ENCODE measurements around the gene LRRC3B. TPM values are rescaled to one million over a fixed set of nuclear protein-coding genes. Genes with fewer than 3 reads are reported as not detected.
"Not testable (repeated sequence)": the region's sequence is repeated elsewhere in the genome, so short reads cannot be mapped to it uniquely, and the experiment has no call there.

The LRRC3B gene, protein sequence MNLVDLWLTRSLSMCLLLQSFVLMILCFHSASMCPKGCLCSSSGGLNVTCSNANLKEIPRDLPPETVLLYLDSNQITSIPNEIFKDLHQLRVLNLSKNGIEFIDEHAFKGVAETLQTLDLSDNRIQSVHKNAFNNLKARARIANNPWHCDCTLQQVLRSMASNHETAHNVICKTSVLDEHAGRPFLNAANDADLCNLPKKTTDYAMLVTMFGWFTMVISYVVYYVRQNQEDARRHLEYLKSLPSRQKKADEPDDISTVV
- polyA plus RNA-seq (2013, experiment 1 of 2) = 0.70 TPM
- polyA plus RNA-seq (2013, experiment 2 of 2) = 0.35 TPM

DNA sequence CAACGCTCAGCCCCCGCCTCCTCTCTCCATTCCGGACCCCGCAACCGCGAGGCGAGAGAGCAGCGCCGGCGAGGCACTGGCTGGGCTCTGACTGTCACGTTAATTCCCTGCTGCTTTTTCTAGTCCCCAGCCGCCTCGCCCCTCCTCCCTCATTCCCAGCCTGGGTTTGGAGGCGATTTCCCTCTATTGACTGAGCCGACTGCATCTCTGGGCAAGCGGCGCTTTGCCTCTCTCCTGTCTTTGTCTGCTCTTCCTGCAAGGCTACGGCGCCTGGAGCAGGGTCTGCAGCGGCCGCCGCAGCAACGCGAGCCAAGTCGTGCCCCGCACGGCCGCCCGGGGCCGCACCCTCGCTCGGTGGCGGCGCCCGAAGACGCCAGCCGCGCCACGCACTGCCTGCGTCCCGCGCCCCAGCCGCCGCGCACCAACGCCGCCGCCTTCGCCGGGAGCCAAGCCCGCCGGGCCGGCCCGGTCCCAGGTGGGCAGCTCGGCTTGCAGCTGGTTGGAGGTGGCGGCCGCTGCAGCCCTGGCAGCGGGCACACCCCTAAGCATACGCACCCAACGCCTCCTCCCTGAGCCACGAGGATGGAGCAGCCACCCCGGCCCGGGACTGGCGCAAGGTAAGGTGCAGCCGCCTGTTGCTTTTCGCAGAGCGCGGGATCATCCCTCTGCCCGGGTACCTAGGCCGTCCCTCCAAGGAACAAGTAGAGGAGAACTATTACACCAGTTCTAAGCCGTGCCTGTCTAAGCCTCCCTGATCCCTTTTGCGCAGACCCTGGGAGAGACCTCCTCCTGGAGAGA lies at the start of gene LRRC3B:
Gene LRRC3B, plus strand, starts transcription at position 152 of the 798 bp plus-strand sequence. CDS start 86,901 bp downstream, outside the sequence.
- Histone ChIP-seq H3K4me1 (ENCODE audit: control insufficient read depth, insufficient read depth, low read length, poor library complexity, severe bottlenecking) (peaks cover 7% of the 10 kb centered on the region), H3K27ac (ENCODE audit: low read depth, low read length, severe bottlenecking) (no peak within 1 kb of the TSS), H3K9me3 (ENCODE audit: control insufficient read depth, low read length) (no peaks in the 10 kb centered on the region), H3K36me3 (ENCODE audit: control insufficient read depth, insufficient read depth, low read length) (no peaks in the 10 kb centered on the region), H3K4me3 (ENCODE audit: extremely low read depth, insufficient read depth, low read length, poor library complexity, severe bottlenecking) (peak within 1 kb of the TSS; percentile 43)
- 0 to 1% methylated on average over 39 to 52 of the region's 72 CpGs for WGBS, 2 experiments (ENCODE audit: insufficient coverage in 2 of 2)

DNA sequence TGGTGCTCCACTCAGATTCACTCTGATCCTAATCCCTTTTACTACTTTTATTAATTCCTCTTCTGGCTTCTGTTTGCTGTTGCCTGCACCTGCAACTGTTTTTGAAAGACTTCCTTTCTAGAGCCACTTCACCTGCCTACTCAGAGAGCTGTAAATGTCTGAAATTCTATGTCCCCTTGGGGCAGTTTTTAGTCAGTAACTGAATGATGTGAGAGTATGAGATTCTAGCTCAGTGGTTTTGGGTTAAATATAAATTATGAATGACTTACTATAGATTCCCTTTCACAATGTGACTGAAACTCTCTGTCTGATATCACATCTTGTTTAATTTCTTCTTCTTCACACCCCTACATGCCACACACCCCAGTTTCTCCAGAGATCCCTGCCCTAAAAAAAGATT lies 47.8 kb upstream of the LRRC3B start:
- H3K27ac ChIP-seq (ENCODE audit: low read depth, low read length, severe bottlenecking) = no peak overlapping the region
- H3K4me3 ChIP-seq (ENCODE audit: extremely low read depth, insufficient read depth, low read length, poor library complexity, severe bottlenecking) = no peak overlapping the region
- no peaks in the 10 kb centered on the region for H3K4me1 ChIP-seq (ENCODE audit: control insufficient read depth, insufficient read depth, low read length, poor library complexity, severe bottlenecking)
- H3K9me3 ChIP-seq (ENCODE audit: control insufficient read depth, low read length) = peaks cover 5% of the 10 kb centered on the region
- no peaks in the 10 kb centered on the region for H3K36me3 ChIP-seq (ENCODE audit: control insufficient read depth, insufficient read depth, low read length)

DNA sequence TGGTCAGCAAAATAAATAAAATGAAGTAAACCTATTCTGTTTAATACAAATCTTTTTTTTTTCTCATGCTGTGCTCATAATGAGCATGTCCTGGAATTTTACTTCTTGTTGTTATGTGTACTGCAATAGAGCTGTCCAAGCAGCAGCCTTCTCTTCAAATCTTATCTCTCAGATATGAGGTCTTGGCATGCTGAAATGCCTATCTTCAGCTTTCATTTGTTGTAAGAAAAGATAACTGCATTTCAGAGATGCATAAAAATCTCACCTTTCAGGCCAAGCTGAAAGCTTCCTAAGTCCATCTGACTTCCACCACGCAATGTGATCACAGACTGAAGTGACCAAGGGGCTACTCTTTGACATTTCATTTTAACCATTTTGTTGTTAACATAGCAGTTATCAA lies 43.5 kb upstream of the LRRC3B start:
- Histone ChIP-seq H3K9me3 (ENCODE audit: control insufficient read depth, low read length) (peaks cover 5% of the 10 kb centered on the region), H3K36me3 (ENCODE audit: control insufficient read depth, insufficient read depth, low read length) (no peaks in the 10 kb centered on the region), H3K4me1 (ENCODE audit: control insufficient read depth, insufficient read depth, low read length, poor library complexity, severe bottlenecking) (no peaks in the 10 kb centered on the region), H3K27ac (ENCODE audit: low read depth, low read length, severe bottlenecking) (no peak overlapping the region), H3K4me3 (ENCODE audit: extremely low read depth, insufficient read depth, low read length, poor library complexity, severe bottlenecking) (no peak overlapping the region)
- WGBS, 2 experiments (ENCODE audit: insufficient coverage in 2 of 2) = 80 to 91% methylated on average over 1 of the region's 1 CpG

DNA sequence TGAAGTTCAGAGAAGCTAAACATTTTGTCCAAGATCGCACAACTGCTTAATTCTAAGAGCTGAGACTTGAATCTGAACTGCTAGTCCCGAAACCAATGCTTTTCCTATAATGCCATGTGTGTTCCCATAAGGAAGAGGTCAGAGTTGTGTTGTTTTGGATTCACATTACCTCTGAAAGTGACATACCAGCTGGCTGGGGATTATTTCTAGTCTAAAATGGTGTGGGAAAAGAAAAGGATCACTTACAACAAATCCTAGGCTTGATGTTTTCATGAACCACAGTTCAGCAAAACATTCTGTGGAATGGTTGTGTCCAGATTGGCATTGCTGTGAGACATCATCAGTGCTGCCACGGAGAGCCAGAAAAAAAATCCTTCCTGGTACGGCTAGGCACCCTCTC lies 35.0 kb upstream of the LRRC3B start:
- H3K4me3 ChIP-seq (ENCODE audit: extremely low read depth, insufficient read depth, low read length, poor library complexity, severe bottlenecking) = no peak overlapping the region
- no peaks in the 10 kb centered on the region for H3K4me1 ChIP-seq (ENCODE audit: control insufficient read depth, insufficient read depth, low read length, poor library complexity, severe bottlenecking)
- no peak overlapping the region for H3K27ac ChIP-seq (ENCODE audit: low read depth, low read length, severe bottlenecking)
- WGBS, 2 experiments (ENCODE audit: insufficient coverage in 2 of 2) = 80 to 91% methylated on average over 4 of the region's 4 CpGs
- no peaks in the 10 kb centered on the region for H3K9me3 ChIP-seq (ENCODE audit: control insufficient read depth, low read length)
- no peaks in the 10 kb centered on the region for H3K36me3 ChIP-seq (ENCODE audit: control insufficient read depth, insufficient read depth, low read length)

DNA sequence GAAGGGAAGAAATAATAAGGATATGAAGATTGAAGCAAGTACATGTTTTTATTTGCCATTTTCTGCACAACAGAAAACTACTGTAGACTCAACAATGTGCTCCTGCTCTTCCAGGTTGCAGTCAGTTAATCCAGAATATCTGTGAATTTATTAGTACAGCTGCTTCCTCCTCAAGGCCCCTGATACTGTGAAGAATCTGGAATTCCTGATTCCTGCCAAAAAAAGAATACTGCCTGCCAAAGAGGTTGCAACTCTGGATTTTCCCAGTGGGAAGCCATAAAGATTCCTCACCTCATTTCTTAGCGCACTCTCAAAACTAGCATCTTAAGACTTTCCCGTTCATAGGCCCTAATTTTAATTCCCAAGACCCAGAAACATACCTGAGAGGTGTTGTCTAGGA lies 33.6 kb upstream of the LRRC3B start:
- Histone ChIP-seq H3K9me3 (ENCODE audit: control insufficient read depth, low read length) (no peaks in the 10 kb centered on the region), H3K4me1 (ENCODE audit: control insufficient read depth, insufficient read depth, low read length, poor library complexity, severe bottlenecking) (no peaks in the 10 kb centered on the region), H3K36me3 (ENCODE audit: control insufficient read depth, insufficient read depth, low read length) (no peaks in the 10 kb centered on the region), H3K4me3 (ENCODE audit: extremely low read depth, insufficient read depth, low read length, poor library complexity, severe bottlenecking) (no peak overlapping the region), H3K27ac (ENCODE audit: low read depth, low read length, severe bottlenecking) (no peak overlapping the region)
- no CpG with 5 or more reads among the region's 2 CpGs for WGBS, 2 experiments (ENCODE audit: insufficient coverage in 2 of 2)

DNA sequence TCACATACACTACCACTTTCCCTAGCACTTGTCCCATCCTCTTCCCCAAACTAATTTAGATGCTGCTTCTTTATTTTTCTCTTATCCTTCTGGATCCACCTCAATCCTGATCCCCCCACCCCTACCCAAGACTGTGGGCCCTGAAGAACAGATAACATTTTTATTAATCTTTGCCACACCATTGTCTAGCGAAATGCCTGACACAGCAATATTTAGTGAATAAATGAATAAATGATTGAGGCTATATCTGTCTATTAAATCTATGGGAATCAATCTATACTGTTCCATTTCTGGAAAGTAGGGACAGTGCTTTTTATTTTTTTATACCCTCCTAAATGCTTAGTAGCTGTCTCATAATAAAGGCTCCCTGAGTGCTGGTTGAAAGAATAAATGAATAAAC lies 32.9 kb upstream of the LRRC3B start:
- WGBS, 2 experiments (ENCODE audit: insufficient coverage in 2 of 2) = no CpG with 5 or more reads among the region's 1 CpG
- Histone ChIP-seq H3K4me1 (ENCODE audit: control insufficient read depth, insufficient read depth, low read length, poor library complexity, severe bottlenecking) (no peaks in the 10 kb centered on the region), H3K4me3 (ENCODE audit: extremely low read depth, insufficient read depth, low read length, poor library complexity, severe bottlenecking) (no peak overlapping the region), H3K27ac (ENCODE audit: low read depth, low read length, severe bottlenecking) (no peak overlapping the region), H3K9me3 (ENCODE audit: control insufficient read depth, low read length) (no peaks in the 10 kb centered on the region), H3K36me3 (ENCODE audit: control insufficient read depth, insufficient read depth, low read length) (no peaks in the 10 kb centered on the region)

DNA sequence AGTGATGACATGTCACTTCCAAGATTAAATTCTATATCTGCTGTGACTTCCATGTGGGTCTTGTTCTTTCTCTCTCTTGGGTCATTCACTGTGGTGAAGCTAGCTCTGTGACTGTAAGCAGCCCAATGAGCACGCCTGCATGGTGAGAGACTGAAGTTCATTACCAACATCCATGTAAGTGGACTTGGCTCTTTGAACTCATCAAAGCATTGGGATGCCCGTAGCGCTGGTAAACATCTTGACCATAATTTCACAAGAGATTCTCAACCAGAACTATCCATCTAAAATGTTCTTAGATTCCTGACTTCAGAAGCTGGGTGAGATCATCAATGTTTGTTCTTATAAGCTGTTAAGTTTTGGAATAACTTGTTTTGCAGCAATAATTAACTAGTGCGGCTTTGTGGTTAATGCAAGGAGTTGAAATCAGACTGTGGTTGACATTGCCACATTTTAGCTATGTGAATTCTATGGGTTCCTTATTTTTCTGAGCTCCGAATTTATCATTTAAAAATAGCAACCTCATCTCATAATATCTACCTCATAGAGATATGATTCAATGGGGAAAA lies 31.6 kb upstream of the LRRC3B start:
- Histone ChIP-seq H3K4me3 (ENCODE audit: extremely low read depth, insufficient read depth, low read length, poor library complexity, severe bottlenecking) (no peak overlapping the region), H3K4me1 (ENCODE audit: control insufficient read depth, insufficient read depth, low read length, poor library complexity, severe bottlenecking) (no peaks in the 10 kb centered on the region), H3K36me3 (ENCODE audit: control insufficient read depth, insufficient read depth, low read length) (no peaks in the 10 kb centered on the region), H3K9me3 (ENCODE audit: control insufficient read depth, low read length) (no peaks in the 10 kb centered on the region), H3K27ac (ENCODE audit: low read depth, low read length, severe bottlenecking) (no peak overlapping the region)
- WGBS, 2 experiments (ENCODE audit: insufficient coverage in 2 of 2) = 83 to 88% methylated on average over 2 to 4 of the region's 5 CpGs

DNA sequence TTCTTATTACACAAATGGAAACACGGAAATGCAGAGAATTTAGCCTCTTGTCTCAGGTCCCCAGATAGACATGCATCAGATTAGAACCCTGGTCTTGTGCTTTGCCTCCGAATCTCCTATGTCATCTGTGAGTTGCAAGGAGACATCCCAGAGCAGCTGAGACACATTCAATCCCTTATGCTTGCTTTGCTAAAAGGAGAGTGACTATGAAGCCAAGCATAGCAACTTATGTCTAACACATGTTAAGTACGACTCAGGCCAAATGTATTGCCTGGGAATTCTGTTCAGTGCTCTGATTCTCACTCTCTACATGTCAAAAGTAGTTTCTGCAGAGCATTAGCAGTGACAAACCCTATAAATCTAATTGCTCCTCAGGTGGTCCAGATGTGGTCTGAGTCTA lies 30.6 kb upstream of the LRRC3B start:
- Histone ChIP-seq H3K9me3 (ENCODE audit: control insufficient read depth, low read length) (no peaks in the 10 kb centered on the region), H3K4me1 (ENCODE audit: control insufficient read depth, insufficient read depth, low read length, poor library complexity, severe bottlenecking) (no peaks in the 10 kb centered on the region), H3K27ac (ENCODE audit: low read depth, low read length, severe bottlenecking) (no peak overlapping the region), H3K4me3 (ENCODE audit: extremely low read depth, insufficient read depth, low read length, poor library complexity, severe bottlenecking) (no peak overlapping the region), H3K36me3 (ENCODE audit: control insufficient read depth, insufficient read depth, low read length) (no peaks in the 10 kb centered on the region)
- 80 to 100% methylated on average over 3 of the region's 3 CpGs for WGBS, 2 experiments (ENCODE audit: insufficient coverage in 2 of 2)

DNA sequence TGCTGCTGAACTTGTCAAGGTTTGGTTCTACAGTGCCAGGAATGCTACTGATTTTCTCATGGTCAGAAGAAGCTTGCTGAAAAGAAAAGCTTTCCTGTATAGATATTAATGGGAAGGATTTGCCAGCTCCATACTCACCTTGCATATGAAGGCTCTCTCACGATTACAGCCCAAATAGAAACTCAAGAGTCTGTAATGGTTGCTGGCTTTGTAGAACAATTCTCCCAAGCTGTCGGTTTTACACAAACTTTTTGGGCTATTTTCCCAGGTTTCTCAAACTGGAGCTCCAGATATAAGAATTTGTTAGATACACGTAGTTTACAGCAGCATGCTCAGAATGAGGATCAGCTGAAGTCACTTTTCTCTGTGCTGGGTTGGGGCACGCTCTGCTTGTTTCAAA lies 30.1 kb upstream of the LRRC3B start:
- Histone ChIP-seq H3K4me3 (ENCODE audit: extremely low read depth, insufficient read depth, low read length, poor library complexity, severe bottlenecking) (no peak overlapping the region), H3K4me1 (ENCODE audit: control insufficient read depth, insufficient read depth, low read length, poor library complexity, severe bottlenecking) (no peaks in the 10 kb centered on the region), H3K27ac (ENCODE audit: low read depth, low read length, severe bottlenecking) (no peak overlapping the region), H3K36me3 (ENCODE audit: control insufficient read depth, insufficient read depth, low read length) (no peaks in the 10 kb centered on the region), H3K9me3 (ENCODE audit: control insufficient read depth, low read length) (no peaks in the 10 kb centered on the region)
- 80 to 100% methylated on average over 1 to 4 of the region's 4 CpGs for WGBS, 2 experiments (ENCODE audit: insufficient coverage in 2 of 2)

DNA sequence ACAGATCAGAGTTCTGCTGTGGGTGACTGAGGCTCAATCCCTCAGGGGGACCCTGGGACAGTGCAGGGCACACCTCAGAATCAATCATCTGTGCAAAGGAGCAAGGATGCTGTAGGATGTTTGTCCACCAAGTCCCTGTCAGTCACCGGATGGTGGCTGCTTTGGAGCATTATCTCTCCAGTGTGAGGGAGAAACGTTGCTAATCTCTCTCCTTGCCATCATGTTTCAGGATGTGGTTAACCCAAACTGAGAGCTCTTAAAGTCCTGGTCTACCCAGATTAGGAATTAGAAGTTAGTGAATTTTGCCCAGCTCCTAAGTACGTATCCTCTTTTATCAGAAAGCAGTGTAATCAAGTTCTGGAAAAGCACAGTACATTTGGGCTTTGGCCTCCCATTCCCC lies 26.2 kb upstream of the LRRC3B start:
- H3K4me1 ChIP-seq (ENCODE audit: control insufficient read depth, insufficient read depth, low read length, poor library complexity, severe bottlenecking) = no peaks in the 10 kb centered on the region
- H3K36me3 ChIP-seq (ENCODE audit: control insufficient read depth, insufficient read depth, low read length) = no peaks in the 10 kb centered on the region
- 87 to 88% methylated on average over 3 of the region's 3 CpGs for WGBS, 2 experiments (ENCODE audit: insufficient coverage in 2 of 2)
- no peak overlapping the region for H3K4me3 ChIP-seq (ENCODE audit: extremely low read depth, insufficient read depth, low read length, poor library complexity, severe bottlenecking)
- H3K9me3 ChIP-seq (ENCODE audit: control insufficient read depth, low read length) = no peaks in the 10 kb centered on the region
- no peak overlapping the region for H3K27ac ChIP-seq (ENCODE audit: low read depth, low read length, severe bottlenecking)

DNA sequence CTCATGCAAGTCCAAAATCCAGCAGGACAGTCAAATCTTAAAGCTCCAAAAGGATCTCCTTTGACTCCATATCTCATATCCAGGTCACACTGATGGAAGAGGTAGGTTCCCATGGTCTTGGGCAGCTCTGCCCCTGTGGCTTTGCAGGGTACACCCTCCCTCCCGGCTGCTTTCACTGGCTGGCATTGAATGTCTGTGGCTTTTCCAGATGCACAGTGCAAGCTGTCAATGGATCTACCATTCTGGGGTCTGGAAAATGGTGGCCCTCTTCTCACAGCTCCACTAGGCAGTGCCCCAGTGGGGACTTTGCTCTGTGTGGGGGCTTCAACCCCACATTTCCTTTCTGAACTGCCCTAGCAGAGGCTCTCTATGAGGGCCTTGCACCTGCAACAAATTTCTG lies 19.3 kb upstream of the LRRC3B start:
- H3K36me3 ChIP-seq (ENCODE audit: control insufficient read depth, insufficient read depth, low read length); H3K4me3 ChIP-seq (ENCODE audit: extremely low read depth, insufficient read depth, low read length, poor library complexity, severe bottlenecking); H3K4me1 ChIP-seq (ENCODE audit: control insufficient read depth, insufficient read depth, low read length, poor library complexity, severe bottlenecking); H3K27ac ChIP-seq (ENCODE audit: low read depth, low read length, severe bottlenecking): not testable (repeated sequence)
- 100% methylated on average over 1 of the region's 1 CpG; no CpG with 5 or more reads in 1 of the 2 experiments for WGBS, 2 experiments (ENCODE audit: insufficient coverage in 2 of 2)
- H3K9me3 ChIP-seq (ENCODE audit: control insufficient read depth, low read length) = peaks cover 18% of the 10 kb centered on the region

All from mesodermal cell (in vitro differentiated cells).